Panc1 (cell line): Measurements from ENCODE around the gene CACNA1A.

ENCODE experiments used
- POLR2AphosphoS5 ChIP-seq: IDR thresholded peaks from 2 replicates; pipeline ENCODE4 v1.6.1; 2012; ENCODE audit warnings: mild to moderate bottlenecking, low read depth, low read length, moderate library complexity
- SIN3A ChIP-seq: IDR thresholded peaks from 2 replicates; pipeline ENCODE4 v1.6.1; 2012; ENCODE audit warnings: low read depth, mild to moderate bottlenecking, low read length, moderate library complexity, borderline replicate concordance; ENCODE audit not compliant: insufficient read depth

DNA sequence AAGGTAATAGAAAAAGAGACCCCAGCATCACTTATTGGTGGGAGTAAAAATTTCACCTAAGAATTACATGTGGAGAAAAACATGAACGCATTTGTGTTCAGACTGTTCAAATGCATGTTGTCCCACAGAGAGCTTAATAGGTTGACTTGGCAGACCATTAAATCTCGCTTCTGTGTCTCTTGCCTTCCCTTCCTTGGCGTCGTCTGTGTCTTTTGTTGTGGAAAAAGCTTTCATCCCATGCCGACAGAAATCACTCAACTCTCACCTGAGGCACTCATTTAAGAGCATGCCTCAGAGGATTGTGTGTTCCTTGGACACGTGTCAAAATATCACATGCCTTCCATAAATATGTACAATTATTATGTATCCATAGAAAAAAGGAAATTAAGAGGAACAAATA is 24.4 kb upstream of the CACNA1A start:
- no peak for TF ChIP-seq SIN3A
- no peak for TF ChIP-seq POLR2AphosphoS5
